Measurements from ENCODE around the gene FBXO42.

DNA sequence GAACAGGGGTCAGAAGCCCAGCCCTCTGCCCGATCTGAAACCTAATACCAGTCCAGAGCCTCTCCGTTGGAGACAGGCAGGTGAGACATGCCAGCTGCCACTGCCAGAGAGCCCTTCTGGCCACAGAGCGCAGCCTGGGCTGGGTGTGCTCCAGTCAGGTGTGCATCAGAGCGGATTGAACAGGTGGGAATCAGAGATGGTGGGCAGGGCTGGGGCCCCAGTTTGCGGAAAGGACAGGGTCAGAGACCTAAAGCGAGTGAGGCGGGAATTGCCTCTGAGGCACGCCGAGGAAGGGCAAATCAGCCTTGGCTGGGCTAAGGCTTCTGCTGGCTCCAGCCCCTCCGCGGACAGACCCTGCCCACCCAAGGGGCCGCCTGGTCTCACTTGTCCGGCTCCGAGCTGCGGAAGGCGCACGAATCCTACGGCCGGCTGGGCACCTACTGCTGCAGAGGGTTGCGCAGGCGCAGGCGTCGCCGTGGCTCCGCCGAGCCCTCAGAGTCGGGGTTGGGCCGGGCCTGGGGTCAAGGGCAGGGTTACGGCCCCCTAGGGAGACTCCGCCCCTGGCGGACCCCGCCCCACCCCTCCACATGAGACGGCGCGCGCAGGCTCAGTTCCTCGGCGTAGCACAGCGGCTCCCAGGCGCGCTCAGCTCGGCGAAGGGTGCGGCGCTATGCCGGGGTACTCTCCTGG is 125.6 kb downstream of the FBXO42 start:
- TF ChIP-seq, protein P1, sequence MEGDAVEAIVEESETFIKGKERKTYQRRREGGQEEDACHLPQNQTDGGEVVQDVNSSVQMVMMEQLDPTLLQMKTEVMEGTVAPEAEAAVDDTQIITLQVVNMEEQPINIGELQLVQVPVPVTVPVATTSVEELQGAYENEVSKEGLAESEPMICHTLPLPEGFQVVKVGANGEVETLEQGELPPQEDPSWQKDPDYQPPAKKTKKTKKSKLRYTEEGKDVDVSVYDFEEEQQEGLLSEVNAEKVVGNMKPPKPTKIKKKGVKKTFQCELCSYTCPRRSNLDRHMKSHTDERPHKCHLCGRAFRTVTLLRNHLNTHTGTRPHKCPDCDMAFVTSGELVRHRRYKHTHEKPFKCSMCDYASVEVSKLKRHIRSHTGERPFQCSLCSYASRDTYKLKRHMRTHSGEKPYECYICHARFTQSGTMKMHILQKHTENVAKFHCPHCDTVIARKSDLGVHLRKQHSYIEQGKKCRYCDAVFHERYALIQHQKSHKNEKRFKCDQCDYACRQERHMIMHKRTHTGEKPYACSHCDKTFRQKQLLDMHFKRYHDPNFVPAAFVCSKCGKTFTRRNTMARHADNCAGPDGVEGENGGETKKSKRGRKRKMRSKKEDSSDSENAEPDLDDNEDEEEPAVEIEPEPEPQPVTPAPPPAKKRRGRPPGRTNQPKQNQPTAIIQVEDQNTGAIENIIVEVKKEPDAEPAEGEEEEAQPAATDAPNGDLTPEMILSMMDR (IDR thresholded peaks at IDR 0.05; ENCODE audit: low read depth, low read length, missing input control): no peak
- TF ChIP-seq NR2F2 (IDR thresholded peaks at IDR 0.05): peak; percentile 64
- no peak for TF ChIP-seq YY1 (IDR thresholded peaks at IDR 0.05)
- TF ChIP-seq, protein P2, sequence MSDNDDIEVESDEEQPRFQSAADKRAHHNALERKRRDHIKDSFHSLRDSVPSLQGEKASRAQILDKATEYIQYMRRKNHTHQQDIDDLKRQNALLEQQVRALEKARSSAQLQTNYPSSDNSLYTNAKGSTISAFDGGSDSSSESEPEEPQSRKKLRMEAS (IDR thresholded peaks at IDR 0.05): no peak
- TF ChIP-seq SP1 (IDR thresholded peaks at IDR 0.05): peak; percentile 42
- TF ChIP-seq GABPA (IDR thresholded peaks at IDR 0.05 in 1 of 2, conservative IDR thresholded peaks at IDR 0.05 in 1 of 2): no peak
- no peak for TF ChIP-seq TAF1 (conservative IDR thresholded peaks at IDR 0.05)
- peak; percentile 25 to 38 for TF ChIP-seq HNF4A (conservative IDR thresholded peaks at IDR 0.05)
- TF ChIP-seq, protein P3, sequence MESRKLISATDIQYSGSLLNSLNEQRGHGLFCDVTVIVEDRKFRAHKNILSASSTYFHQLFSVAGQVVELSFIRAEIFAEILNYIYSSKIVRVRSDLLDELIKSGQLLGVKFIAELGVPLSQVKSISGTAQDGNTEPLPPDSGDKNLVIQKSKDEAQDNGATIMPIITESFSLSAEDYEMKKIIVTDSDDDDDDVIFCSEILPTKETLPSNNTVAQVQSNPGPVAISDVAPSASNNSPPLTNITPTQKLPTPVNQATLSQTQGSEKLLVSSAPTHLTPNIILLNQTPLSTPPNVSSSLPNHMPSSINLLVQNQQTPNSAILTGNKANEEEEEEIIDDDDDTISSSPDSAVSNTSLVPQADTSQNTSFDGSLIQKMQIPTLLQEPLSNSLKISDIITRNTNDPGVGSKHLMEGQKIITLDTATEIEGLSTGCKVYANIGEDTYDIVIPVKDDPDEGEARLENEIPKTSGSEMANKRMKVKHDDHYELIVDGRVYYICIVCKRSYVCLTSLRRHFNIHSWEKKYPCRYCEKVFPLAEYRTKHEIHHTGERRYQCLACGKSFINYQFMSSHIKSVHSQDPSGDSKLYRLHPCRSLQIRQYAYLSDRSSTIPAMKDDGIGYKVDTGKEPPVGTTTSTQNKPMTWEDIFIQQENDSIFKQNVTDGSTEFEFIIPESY (IDR thresholded peaks at IDR 0.05): no peak
- no peak for TF ChIP-seq HNF4G (IDR thresholded peaks at IDR 0.05)
- TF ChIP-seq, protein P4, sequence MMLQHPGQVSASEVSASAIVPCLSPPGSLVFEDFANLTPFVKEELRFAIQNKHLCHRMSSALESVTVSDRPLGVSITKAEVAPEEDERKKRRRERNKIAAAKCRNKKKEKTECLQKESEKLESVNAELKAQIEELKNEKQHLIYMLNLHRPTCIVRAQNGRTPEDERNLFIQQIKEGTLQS (IDR thresholded peaks at IDR 0.05): no peak
- TF ChIP-seq RAD21 (IDR thresholded peaks at IDR 0.05): no peak
